Inferior parietal cortex (tissue), 1 donor: ENCODE measurements around the gene AKAP9.
"Not testable (repeated sequence)": the region's sequence is repeated elsewhere in the genome, so short reads cannot be mapped to it uniquely, and the experiment has no call there.

Experiments
- DNase-seq: peaks from one replicate; pipeline ENCODE4 v3.0.0-alpha.2; 2016; ENCODE audit errors: extremely low spot score

AKAP9 gene

GRCh38 chr7:92061154-92061553 lies 120.5 kb downstream of the AKAP9 start:
- DNase-seq = no peak

- no peak for DNase-seq
Measured at GRCh38 chr7:92064438-92065029, 123.9 kb downstream of the AKAP9 start.

- DNase-seq = no peak
Measured at GRCh38 chr7:92071032-92071431, 130.4 kb downstream of the AKAP9 start.

- DNase-seq = no peak
Measured at GRCh38 chr7:92072121-92072520, 131.5 kb downstream of the AKAP9 start.

GRCh38 chr7:92072708-92073107 lies 132.0 kb downstream of the AKAP9 start:
- no peak for DNase-seq

GRCh38 chr7:92075455-92076158 lies 134.9 kb downstream of the AKAP9 start:
- DNase-seq = no peak

GRCh38 chr7:92076509-92076908 lies 135.8 kb downstream of the AKAP9 start:
- DNase-seq = no peak

- DNase-seq = not testable (repeated sequence)
Measured at GRCh38 chr7:92083922-92084321, 143.3 kb downstream of the AKAP9 start.

GRCh38 chr7:92088266-92088665 lies 147.6 kb downstream of the AKAP9 start:
- DNase-seq = no peak

- DNase-seq = no peak
Measured at GRCh38 chr7:92092210-92092609, 151.5 kb downstream of the AKAP9 start.

GRCh38 chr7:92095380-92095779 lies 154.7 kb downstream of the AKAP9 start:
- no peak for DNase-seq

- DNase-seq = no peak
Measured at GRCh38 chr7:92100534-92100933, 159.9 kb downstream of the AKAP9 start.

GRCh38 chr7:92102862-92103261 lies 162.2 kb downstream of the AKAP9 start:
- not testable (repeated sequence) for DNase-seq

GRCh38 chr7:92108821-92109220 lies 168.2 kb downstream of the AKAP9 start:
- DNase-seq = no peak

GRCh38 chr7:92110857-92111256 lies 170.2 kb downstream of the AKAP9 start:
- DNase-seq = no peak

- DNase-seq = no peak
Measured at GRCh38 chr7:92115821-92116220, 175.2 kb downstream of the AKAP9 start.

- DNase-seq = no peak
Measured at GRCh38 chr7:92116949-92117348, 176.3 kb downstream of the AKAP9 start.

- DNase-seq = no peak
Measured at GRCh38 chr7:92119213-92119759, 178.6 kb downstream of the AKAP9 start.

GRCh38 chr7:92121681-92122080 lies 181.0 kb downstream of the AKAP9 start:
- DNase-seq = no peak

GRCh38 chr7:92131093-92131492 lies 190.4 kb downstream of the AKAP9 start:
- no peak for DNase-seq

GRCh38 chr7:92131764-92132330 lies 191.2 kb downstream of the AKAP9 start:
- no peak for DNase-seq

GRCh38 chr7:92133133-92133736 lies 192.6 kb downstream of the AKAP9 start:
- no peak for DNase-seq
